ENCODE results near the gene ALK.

The ALK gene

GRCh38 chr2:29157131-29157530, 764.3 kb downstream of the ALK start:
- Histone ChIP-seq H2AFZ (ENCODE audit: low read length) (no peak overlapping the region), H3K79me2 (ENCODE audit: insufficient read depth, low read length) (no peaks in the 10 kb centered on the region), H3K36me3 (ENCODE audit: insufficient read depth, low read length) (no peaks in the 10 kb centered on the region), H3K4me1 (ENCODE audit: insufficient read depth, low read length, severe bottlenecking) (no peaks in the 10 kb centered on the region), H3K9ac (ENCODE audit: low read length) (no peak overlapping the region), H3K27ac (ENCODE audit: low read depth, low read length, poor library complexity, severe bottlenecking) (no peak overlapping the region), H4K20me1 (ENCODE audit: insufficient read depth, low read length) (no peaks in the 10 kb centered on the region), H3K9me3 (ENCODE audit: low read length) (no peaks in the 10 kb centered on the region), H3K4me3 (ENCODE audit: low read depth, low read length, poor library complexity, severe bottlenecking) (no peak overlapping the region), H3K27me3 (ENCODE audit: insufficient read depth, low read length) (no peaks in the 10 kb centered on the region), H3K4me2 (ENCODE audit: low read length) (no peak overlapping the region), H3F3A (ENCODE audit: insufficient read depth, low read length) (no peaks in the 10 kb centered on the region), H3K9me2 (ENCODE audit: low read depth, low read length) (no peaks in the 10 kb centered on the region)
- no peak for TF ChIP-seq EZH2 (IDR thresholded peaks at IDR 0.05; ENCODE audit: borderline replicate concordance, low read length)
- TF ChIP-seq, protein P1, sequence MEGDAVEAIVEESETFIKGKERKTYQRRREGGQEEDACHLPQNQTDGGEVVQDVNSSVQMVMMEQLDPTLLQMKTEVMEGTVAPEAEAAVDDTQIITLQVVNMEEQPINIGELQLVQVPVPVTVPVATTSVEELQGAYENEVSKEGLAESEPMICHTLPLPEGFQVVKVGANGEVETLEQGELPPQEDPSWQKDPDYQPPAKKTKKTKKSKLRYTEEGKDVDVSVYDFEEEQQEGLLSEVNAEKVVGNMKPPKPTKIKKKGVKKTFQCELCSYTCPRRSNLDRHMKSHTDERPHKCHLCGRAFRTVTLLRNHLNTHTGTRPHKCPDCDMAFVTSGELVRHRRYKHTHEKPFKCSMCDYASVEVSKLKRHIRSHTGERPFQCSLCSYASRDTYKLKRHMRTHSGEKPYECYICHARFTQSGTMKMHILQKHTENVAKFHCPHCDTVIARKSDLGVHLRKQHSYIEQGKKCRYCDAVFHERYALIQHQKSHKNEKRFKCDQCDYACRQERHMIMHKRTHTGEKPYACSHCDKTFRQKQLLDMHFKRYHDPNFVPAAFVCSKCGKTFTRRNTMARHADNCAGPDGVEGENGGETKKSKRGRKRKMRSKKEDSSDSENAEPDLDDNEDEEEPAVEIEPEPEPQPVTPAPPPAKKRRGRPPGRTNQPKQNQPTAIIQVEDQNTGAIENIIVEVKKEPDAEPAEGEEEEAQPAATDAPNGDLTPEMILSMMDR (IDR thresholded peaks at IDR 0.05; ENCODE audit: low read length), result no peak

- H3K9me2 ChIP-seq (ENCODE audit: low read depth, low read length), result no peaks in the 10 kb centered on the region
- no peak overlapping the region for H3K9ac ChIP-seq (ENCODE audit: low read length)
- H3F3A ChIP-seq (ENCODE audit: insufficient read depth, low read length), result no peaks in the 10 kb centered on the region
- TF ChIP-seq, protein P1 (IDR thresholded peaks at IDR 0.05; ENCODE audit: low read length), result no peak
- TF ChIP-seq EZH2 (IDR thresholded peaks at IDR 0.05; ENCODE audit: borderline replicate concordance, low read length), result no peak
- no peaks in the 10 kb centered on the region for H3K4me1 ChIP-seq (ENCODE audit: insufficient read depth, low read length, severe bottlenecking)
- no peak overlapping the region for H3K4me3 ChIP-seq (ENCODE audit: low read depth, low read length, poor library complexity, severe bottlenecking)
- no peak overlapping the region for H3K27ac ChIP-seq (ENCODE audit: low read depth, low read length, poor library complexity, severe bottlenecking)
- H3K36me3 ChIP-seq (ENCODE audit: insufficient read depth, low read length), result no peaks in the 10 kb centered on the region
- no peak overlapping the region for H3K4me2 ChIP-seq (ENCODE audit: low read length)
- H2AFZ ChIP-seq (ENCODE audit: low read length), result no peak overlapping the region
- no peaks in the 10 kb centered on the region for H3K79me2 ChIP-seq (ENCODE audit: insufficient read depth, low read length)
- no peaks in the 10 kb centered on the region for H4K20me1 ChIP-seq (ENCODE audit: insufficient read depth, low read length)
- no peaks in the 10 kb centered on the region for H3K27me3 ChIP-seq (ENCODE audit: insufficient read depth, low read length)
- H3K9me3 ChIP-seq (ENCODE audit: low read length), result no peaks in the 10 kb centered on the region
These were observed 765.8 kb downstream of the ALK start for GRCh38 chr2:29155578-29155977.

DNA sequence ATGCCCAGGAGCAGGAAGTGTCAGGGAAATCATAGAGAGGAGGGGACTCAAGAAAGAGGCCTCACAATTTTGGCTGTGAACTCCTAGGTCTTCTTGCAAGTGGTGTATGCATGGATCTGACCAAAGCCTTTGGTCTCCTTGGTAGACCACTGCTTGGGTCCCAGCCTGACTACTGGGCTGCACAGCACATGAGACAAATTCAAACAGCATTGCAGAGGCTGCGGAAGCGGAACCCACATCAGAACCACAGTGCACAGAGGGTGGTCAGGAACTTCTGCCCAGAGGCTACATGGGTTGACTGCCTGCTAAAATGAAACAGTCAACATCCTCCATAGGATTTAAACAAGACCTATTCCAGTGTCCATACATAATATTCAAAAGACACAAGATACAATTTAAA, 766.8 kb downstream of the ALK start:
- Histone ChIP-seq H2AFZ (ENCODE audit: low read length) (no peak overlapping the region), H4K20me1 (ENCODE audit: insufficient read depth, low read length) (no peaks in the 10 kb centered on the region), H3K9me3 (ENCODE audit: low read length) (no peaks in the 10 kb centered on the region), H3K4me2 (ENCODE audit: low read length) (no peak overlapping the region), H3K4me3 (ENCODE audit: low read depth, low read length, poor library complexity, severe bottlenecking) (no peak overlapping the region), H3K79me2 (ENCODE audit: insufficient read depth, low read length) (no peaks in the 10 kb centered on the region), H3K27ac (ENCODE audit: low read depth, low read length, poor library complexity, severe bottlenecking) (no peak overlapping the region), H3K36me3 (ENCODE audit: insufficient read depth, low read length) (no peaks in the 10 kb centered on the region), H3K9ac (ENCODE audit: low read length) (no peak overlapping the region), H3K9me2 (ENCODE audit: low read depth, low read length) (no peaks in the 10 kb centered on the region), H3F3A (ENCODE audit: insufficient read depth, low read length) (no peaks in the 10 kb centered on the region), H3K27me3 (ENCODE audit: insufficient read depth, low read length) (no peaks in the 10 kb centered on the region), H3K4me1 (ENCODE audit: insufficient read depth, low read length, severe bottlenecking) (no peaks in the 10 kb centered on the region)
- no peak for TF ChIP-seq EZH2 (IDR thresholded peaks at IDR 0.05; ENCODE audit: borderline replicate concordance, low read length)
- TF ChIP-seq, protein P1 (IDR thresholded peaks at IDR 0.05; ENCODE audit: low read length), result no peak
